A549 (cell line): Measurements from ENCODE around the gene CNOT1. TPM values are rescaled to one million over a fixed set of nuclear protein-coding genes. Genes with fewer than 3 reads are reported as not detected.
"Not testable (repeated sequence)": the region's sequence is repeated elsewhere in the genome, so short reads cannot be mapped to it uniquely, and the experiment has no call there.

Experiments used
- ATAC-seq, 2 experiments: fragments of 200-7000 bp in 1 of 2; fragments of >200 bp in 1 of 2; cut with Nextera tagmentation in 1 of 2; cut with Tn5 transposase in 1 of 2; 3 replicates each; pipeline versions ENCODE4 v1.8.0 to v1.9.1; 2018 to 2020; ENCODE audit warnings: mild to moderate bottlenecking in 1 of 2, moderate library complexity in 1 of 2
- CTCF ChIA-PET: fragments of 300-600 bp; sonication (Branson Sonifier 250); formaldehyde crosslinking; extraction: SDS; loops from one replicate; lab custom pipeline; 2021; ENCODE audit warnings: antibody characterized with exemption, inconsistent platforms; lab: Yijun Ruan, JAX
- POLR2A ChIA-PET: fragments of 350-600 bp; formaldehyde crosslinking; extraction: SDS; loops from one replicate; lab custom pipeline; 2021; ENCODE audit warnings: antibody characterized with exemption, inconsistent platforms; lab: Yijun Ruan, JAX
- DNase-seq, 2 experiments: peaks; one replicate each; pipeline versions ENCODE4 v3.0.0 to v3.0.0-alpha.2; 2011 to 2016; ENCODE audit warnings: low read depth in 1 of 2, low spot score in 1 of 2
- FAIRE-seq: peaks from 2 replicates; lab custom pipeline; 2011; peaks lifted over from hg19 to GRCh38; lab: Jason Lieb, UNC
- H3K27ac ChIP-seq, 2 experiments: fragments of >200 bp; sonication (Bioruptor Twin); formaldehyde crosslinking; 3 replicates each; pipeline ENCODE4 v1.5.1; 2016 to 2017
- H3K4me1 ChIP-seq: fragments of >200 bp; sonication (Bioruptor Twin); formaldehyde crosslinking; 3 replicates; pipeline ENCODE4 v1.6.1; 2016
- H3K4me2 ChIP-seq: fragments of >200 bp; sonication (Bioruptor Twin); formaldehyde crosslinking; 3 replicates; pipeline ENCODE4 v1.6.1; 2016
- H3K4me3 ChIP-seq: fragments of >200 bp; sonication (Bioruptor Twin); formaldehyde crosslinking; 3 replicates; pipeline ENCODE4 v1.5.1; 2016
- H3K9me3 ChIP-seq: fragments of >200 bp; sonication (Bioruptor Twin); formaldehyde crosslinking; 3 replicates; pipeline ENCODE4 v1.6.1; 2016
- EHF ChIP-seq: fragments of 250-450 bp; sonication (Bioruptor Pico); IDR thresholded peaks from 2 replicates; pipeline ENCODE4 v1.5.0; 2020; ENCODE audit warnings: mild to moderate bottlenecking
- FOSB ChIP-seq: fragments of 250-450 bp; sonication (Bioruptor Pico); IDR thresholded peaks from 2 replicates; pipeline ENCODE4 v1.5.0; 2020; ENCODE audit warnings: mild to moderate bottlenecking, moderate library complexity
- HOXB5 ChIP-seq: fragments of 250-450 bp; sonication (Bioruptor Pico); IDR thresholded peaks from 2 replicates; pipeline ENCODE4 v1.5.0; 2020; ENCODE audit warnings: mild to moderate bottlenecking, moderate library complexity
- JUN ChIP-seq, 2 experiments: fragments of >200 bp; sonication (Bioruptor Twin); formaldehyde crosslinking; IDR thresholded peaks; 2 replicates in 1 of 2; 3 replicates in 1 of 2; pipeline ENCODE4 v1.6.1; 2016 to 2017
- KDM5A ChIP-seq: fragments of 200-600 bp; sonication (generic); IDR thresholded peaks from 2 replicates; pipeline ENCODE4 v1.6.1; 2016; ENCODE audit warnings: antibody characterized with exemption, mild to moderate bottlenecking
- MAZ ChIP-seq: fragments of 150-350 bp; IDR thresholded peaks from 2 replicates; pipeline ENCODE4 v1.6.1; 2014; ENCODE audit warnings: antibody characterized with exemption, low read depth, low read length, borderline replicate concordance
- NFE2L2 ChIP-seq: fragments of 150-350 bp; conservative IDR thresholded peaks from 2 replicates; pipeline ENCODE4 v1.6.1; 2014; ENCODE audit warnings: low read length
- NR3C1 ChIP-seq: fragments of >200 bp; sonication (Bioruptor Twin); formaldehyde crosslinking; IDR thresholded peaks from 3 replicates; pipeline ENCODE4 v1.6.1; 2017
- PBX3 ChIP-seq: IDR thresholded peaks from 2 replicates; pipeline ENCODE4 v1.6.1; 2012
- POLR2AphosphoS2 ChIP-seq: conservative IDR thresholded peaks from 2 replicates; pipeline ENCODE4 v1.6.1; 2012; ENCODE audit warnings: low read length, improper control_type of control experiment, inconsistent platforms
- RAD21 ChIP-seq, 2 experiments: fragments of >200 bp in 1 of 2; sonication (Bioruptor Twin) in 1 of 2; formaldehyde crosslinking in 1 of 2; IDR thresholded peaks in 1 of 2; conservative IDR thresholded peaks in 1 of 2; 2 replicates in 1 of 2; 3 replicates in 1 of 2; pipeline ENCODE4 v1.6.1; 2012 to 2018; ENCODE audit warnings: inconsistent platforms in 1 of 2
- RCOR1 ChIP-seq: fragments of 150-350 bp; IDR thresholded peaks from 2 replicates; pipeline ENCODE4 v1.6.1; 2014; ENCODE audit warnings: antibody characterized with exemption, low read length, low read depth
- RNF2 ChIP-seq: fragments of 200-600 bp; sonication (generic); IDR thresholded peaks from 2 replicates; pipeline ENCODE4 v1.6.1; 2016; ENCODE audit warnings: low read depth, mild to moderate bottlenecking, antibody characterized with exemption, moderate library complexity, borderline replicate concordance
- SMC3 ChIP-seq: fragments of >200 bp; sonication (Bioruptor Twin); formaldehyde crosslinking; IDR thresholded peaks from 3 replicates; pipeline ENCODE4 v1.6.1; 2018; ENCODE audit warnings: inconsistent platforms
- SREBF2 ChIP-seq: fragments of 450-650 bp; IDR thresholded peaks from 2 replicates; pipeline ENCODE4 v1.6.1; 2014; ENCODE audit warnings: mild to moderate bottlenecking, moderate library complexity
- ZNF302 ChIP-seq: fragments of 250-450 bp; sonication (Bioruptor Pico); IDR thresholded peaks from 2 replicates; pipeline ENCODE4 v1.9.0; 2021; ENCODE audit warnings: inconsistent platforms, mild to moderate bottlenecking, moderate library complexity
- ZSCAN20 ChIP-seq: fragments of 250-450 bp; sonication (Bioruptor Pico); IDR thresholded peaks from 2 replicates; pipeline ENCODE4 v1.8.0; 2022; ENCODE audit warnings: mild to moderate bottlenecking, moderate library complexity
- WGBS: methylation state at CpG from one replicate; pipeline ENCODE4 v1.1.6; 2017; ENCODE audit errors: missing lambda C conversion rate; 5-methylcytosine and 5-hydroxymethylcytosine counted together
- polyA plus RNA-seq, 4 experiments: library from polyadenylated mRNA; depleted of rRNA in 3 of 4; stranded (reverse); fragments of >200 nt; fragmentation: RNase III in 1 of 4; extraction: RNeasy Plus Mini Kit Qiagen cat#74134 plus additional on column Dnase treatment in 1 of 4; gene quantifications; 2 replicates in 3 of 4; 3 replicates in 1 of 4; pipeline ENCODE4 v1.2.3, GENCODE V29; 2011 to 2017
- TF ChIP-seq, protein P1 (sequence below): IDR thresholded peaks from 2 replicates; pipeline ENCODE4 v1.6.1; 2012; ENCODE audit warnings: low read depth, borderline replicate concordance
- TF ChIP-seq, protein P2 (sequence below): fragments of >200 bp; sonication (Bioruptor Twin); formaldehyde crosslinking; IDR thresholded peaks from 3 replicates; pipeline ENCODE4 v1.5.1; 2016

The CNOT1 gene
- polyA plus RNA-seq, 2 of the 4 experiments (the other 2 are of a cell fraction) = 119 to 226 TPM

GRCh38 chr16:58492066-58492465 lies 137.6 kb downstream of the CNOT1 start:
- ChIA-PET POLR2A (no interaction called here), CTCF (interaction anchor here (0.9 to 23.4 kb wide), 3 partner anchors 152 to 265 kb away, joined by 3 to 721 read pairs (median 9); no protein-coding TSS in a partner anchor)
- 90% methylated on average over 4 of the region's 4 CpGs for WGBS
- Histone ChIP-seq H3K4me2 (no peak overlapping the region), H3K4me3 (no peak overlapping the region), H3K27ac (no peak overlapping the region), H3K4me1 (0 out of 3 replicates have a peak, but pooled peaks cover 2% of the 10 kb centered on the region), H3K9me3 (no peaks in the 10 kb centered on the region)
- DNase-seq (no peak), ATAC-seq (no peak), FAIRE-seq (no peak)
- TF ChIP-seq FOSB (CRISPR knock-in tag) (no peak), SREBF2 (no peak), RNF2 (no peak), KDM5A (no peak), NFE2L2 (no peak), SMC3 (no peak), EHF (no peak), ZNF302 (CRISPR knock-in tag) (no peak), HOXB5 (no peak), MAZ (no peak), RAD21 (conservative IDR thresholded peaks at IDR 0.05 in 1 of 2, IDR thresholded peaks at IDR 0.05 in 1 of 2) (no peak), POLR2AphosphoS2 (no peak), RCOR1 (no peak), PBX3 (no peak)
- TF ChIP-seq, protein P1, sequence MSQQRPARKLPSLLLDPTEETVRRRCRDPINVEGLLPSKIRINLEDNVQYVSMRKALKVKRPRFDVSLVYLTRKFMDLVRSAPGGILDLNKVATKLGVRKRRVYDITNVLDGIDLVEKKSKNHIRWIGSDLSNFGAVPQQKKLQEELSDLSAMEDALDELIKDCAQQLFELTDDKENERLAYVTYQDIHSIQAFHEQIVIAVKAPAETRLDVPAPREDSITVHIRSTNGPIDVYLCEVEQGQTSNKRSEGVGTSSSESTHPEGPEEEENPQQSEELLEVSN = no peak
- TF ChIP-seq, protein P2, sequence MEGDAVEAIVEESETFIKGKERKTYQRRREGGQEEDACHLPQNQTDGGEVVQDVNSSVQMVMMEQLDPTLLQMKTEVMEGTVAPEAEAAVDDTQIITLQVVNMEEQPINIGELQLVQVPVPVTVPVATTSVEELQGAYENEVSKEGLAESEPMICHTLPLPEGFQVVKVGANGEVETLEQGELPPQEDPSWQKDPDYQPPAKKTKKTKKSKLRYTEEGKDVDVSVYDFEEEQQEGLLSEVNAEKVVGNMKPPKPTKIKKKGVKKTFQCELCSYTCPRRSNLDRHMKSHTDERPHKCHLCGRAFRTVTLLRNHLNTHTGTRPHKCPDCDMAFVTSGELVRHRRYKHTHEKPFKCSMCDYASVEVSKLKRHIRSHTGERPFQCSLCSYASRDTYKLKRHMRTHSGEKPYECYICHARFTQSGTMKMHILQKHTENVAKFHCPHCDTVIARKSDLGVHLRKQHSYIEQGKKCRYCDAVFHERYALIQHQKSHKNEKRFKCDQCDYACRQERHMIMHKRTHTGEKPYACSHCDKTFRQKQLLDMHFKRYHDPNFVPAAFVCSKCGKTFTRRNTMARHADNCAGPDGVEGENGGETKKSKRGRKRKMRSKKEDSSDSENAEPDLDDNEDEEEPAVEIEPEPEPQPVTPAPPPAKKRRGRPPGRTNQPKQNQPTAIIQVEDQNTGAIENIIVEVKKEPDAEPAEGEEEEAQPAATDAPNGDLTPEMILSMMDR = no peak

DNA sequence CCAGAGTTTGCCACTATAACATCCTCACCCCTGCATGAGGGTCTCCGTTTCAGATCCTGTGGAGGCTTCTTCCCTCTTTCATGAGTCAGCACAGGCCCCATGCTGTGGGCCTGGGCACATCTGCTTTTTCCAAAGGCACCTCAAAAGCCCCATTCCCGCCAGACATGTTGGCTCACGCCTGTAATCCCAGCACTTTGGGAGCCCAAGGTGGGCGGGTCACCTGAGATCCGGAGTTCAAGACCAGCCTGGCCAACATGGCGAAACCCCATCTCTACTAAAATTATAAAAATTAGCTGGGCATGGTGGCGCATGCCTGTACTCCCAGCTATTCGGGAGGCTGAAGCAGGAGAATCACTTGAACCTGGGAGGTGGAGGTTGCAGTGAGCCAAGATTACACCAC lies 139.1 kb downstream of the CNOT1 start:
- DNase-seq, H3K9me3 ChIP-seq, H3K4me2 ChIP-seq, H3K4me1 ChIP-seq, H3K4me3 ChIP-seq, H3K27ac ChIP-seq, ATAC-seq, FAIRE-seq, POLR2A ChIA-PET: not testable (repeated sequence)
- CTCF ChIA-PET = interaction anchor here (23.4 kb wide), 1 partner anchor 151 kb away, joined by 721 read pairs; no protein-coding TSS in a partner anchor
- WGBS = 85% methylated on average over 8 of the region's 8 CpGs

DNA sequence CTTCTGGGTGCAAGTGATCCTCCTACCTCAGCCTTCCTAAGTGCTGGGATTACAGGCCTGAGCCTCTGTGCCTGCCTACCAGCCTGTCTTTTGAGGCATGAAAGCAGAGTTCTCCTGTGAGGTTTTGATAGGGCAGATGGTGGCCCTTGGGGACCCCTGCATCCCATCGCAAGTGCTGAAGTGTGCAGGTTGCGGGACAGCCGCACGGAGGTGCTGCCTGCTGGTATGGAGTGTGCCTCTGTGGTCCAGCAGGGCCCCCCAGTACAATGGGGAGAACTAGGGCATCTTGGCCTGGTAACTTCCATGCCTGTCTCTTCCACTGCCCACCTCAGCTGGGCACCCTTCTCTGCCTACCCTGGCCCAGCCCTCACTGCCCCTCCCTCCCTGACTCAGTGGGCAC lies 139.6 kb downstream of the CNOT1 start:
- TF ChIP-seq RAD21 (conservative IDR thresholded peaks at IDR 0.05 in 1 of 2, IDR thresholded peaks at IDR 0.05 in 1 of 2) = no peak
- CTCF ChIA-PET = interaction anchor here (5.7 to 23.4 kb wide), 2 partner anchors 7 to 150 kb away, joined by 58 to 721 read pairs; partner anchors contain the start of gene NDRG4
- DNase-seq (no peak), FAIRE-seq (no peak), ATAC-seq (no peak)
- 89% methylated on average over 3 of the region's 4 CpGs for WGBS
- H3K4me1 ChIP-seq = 0 out of 3 replicates have a peak, but pooled peaks cover 2% of the 10 kb centered on the region
- H3K4me2 ChIP-seq = no peak overlapping the region
- no peak overlapping the region for H3K4me3 ChIP-seq
- POLR2A ChIA-PET = no interaction called here
- H3K9me3 ChIP-seq = no peaks in the 10 kb centered on the region
- H3K27ac ChIP-seq = no peak overlapping the region

DNA sequence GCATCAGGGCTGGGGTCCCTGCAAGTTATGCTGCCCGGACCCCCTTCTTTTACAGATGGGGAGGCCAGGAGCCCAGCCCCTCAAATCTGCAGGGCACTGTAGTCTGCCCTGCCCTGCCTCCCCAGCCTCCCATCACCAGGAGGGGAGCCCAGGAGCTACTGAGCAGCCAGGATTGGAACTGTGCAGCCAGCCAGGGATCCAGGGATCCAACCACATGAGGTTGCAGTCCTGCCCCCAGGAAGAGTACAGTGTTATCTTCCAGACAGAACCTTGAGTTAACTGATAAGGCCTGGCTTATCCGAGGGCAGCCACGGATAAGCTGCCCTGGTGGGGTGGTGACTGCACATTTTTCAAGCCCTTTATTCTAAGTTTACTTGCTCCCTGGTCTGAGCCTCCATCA lies 141.1 kb downstream of the CNOT1 start:
- WGBS = 56% methylated on average over 3 of the region's 3 CpGs
- peak; percentile 67 to 72 for ATAC-seq

More for the DNA sequence above, 141.1 kb downstream of the CNOT1 start:
- TF ChIP-seq JUN (IDR thresholded peaks at IDR 0.05) (no peak), ZSCAN20 (CRISPR knock-in tag) (no peak), NR3C1 (no peak)
- no peak overlapping the region for H3K4me2 ChIP-seq
- H3K9me3 ChIP-seq = no peaks in the 10 kb centered on the region
- no peak overlapping the region for H3K27ac ChIP-seq
- 0 out of 3 replicates have a peak, but pooled peaks cover 2% of the 10 kb centered on the region for H3K4me1 ChIP-seq
- DNase-seq = no peak
- ChIA-PET POLR2A (interaction anchor here (1.3 kb wide), 1 partner anchor 96 kb away, joined by 3 read pairs; the partner anchor contains the start of gene GINS3), CTCF (interaction anchor here (0.6 to 23.4 kb wide), 41 partner anchors 9 to 335 kb away, joined by 3 to 721 read pairs (median 6); partner anchors contain the start of genes GINS3 and NDRG4)
- no peak overlapping the region for H3K4me3 ChIP-seq
- no peak for FAIRE-seq
